Activated T-cell treated with anti-CD3 and anti-CD28 coated beads, Interleukin-2, amount 50 U/mL, for 24 hours (primary cell): ENCODE results near the gene NBEA.

Experiments used
- DNase-seq: peaks from one replicate; pipeline ENCODE4 v3.0.0-alpha.2; 2020
- H3K27ac Mint-ChIP-seq: 2 replicates; pipeline ENCODE4 v1.8.0; 2020; ENCODE audit warnings: mild to moderate bottlenecking, mixed read lengths
- H3K27me3 Mint-ChIP-seq: 2 replicates; pipeline ENCODE4 v1.8.0; 2020; ENCODE audit warnings: mixed read lengths
- H3K36me3 Mint-ChIP-seq: 2 replicates; pipeline ENCODE4 v1.8.0; 2020; ENCODE audit warnings: low read depth, mixed read lengths
- H3K4me1 Mint-ChIP-seq: 2 replicates; pipeline ENCODE4 v1.8.0; 2020; ENCODE audit warnings: low read depth, mixed read lengths
- H3K4me3 Mint-ChIP-seq: 2 replicates; pipeline ENCODE4 v1.8.0; 2020; ENCODE audit warnings: mild to moderate bottlenecking, moderate library complexity, mixed read lengths
- H3K9me3 Mint-ChIP-seq: 2 replicates; pipeline ENCODE4 v1.8.0; 2020; ENCODE audit warnings: mixed read lengths

The NBEA gene

DNA sequence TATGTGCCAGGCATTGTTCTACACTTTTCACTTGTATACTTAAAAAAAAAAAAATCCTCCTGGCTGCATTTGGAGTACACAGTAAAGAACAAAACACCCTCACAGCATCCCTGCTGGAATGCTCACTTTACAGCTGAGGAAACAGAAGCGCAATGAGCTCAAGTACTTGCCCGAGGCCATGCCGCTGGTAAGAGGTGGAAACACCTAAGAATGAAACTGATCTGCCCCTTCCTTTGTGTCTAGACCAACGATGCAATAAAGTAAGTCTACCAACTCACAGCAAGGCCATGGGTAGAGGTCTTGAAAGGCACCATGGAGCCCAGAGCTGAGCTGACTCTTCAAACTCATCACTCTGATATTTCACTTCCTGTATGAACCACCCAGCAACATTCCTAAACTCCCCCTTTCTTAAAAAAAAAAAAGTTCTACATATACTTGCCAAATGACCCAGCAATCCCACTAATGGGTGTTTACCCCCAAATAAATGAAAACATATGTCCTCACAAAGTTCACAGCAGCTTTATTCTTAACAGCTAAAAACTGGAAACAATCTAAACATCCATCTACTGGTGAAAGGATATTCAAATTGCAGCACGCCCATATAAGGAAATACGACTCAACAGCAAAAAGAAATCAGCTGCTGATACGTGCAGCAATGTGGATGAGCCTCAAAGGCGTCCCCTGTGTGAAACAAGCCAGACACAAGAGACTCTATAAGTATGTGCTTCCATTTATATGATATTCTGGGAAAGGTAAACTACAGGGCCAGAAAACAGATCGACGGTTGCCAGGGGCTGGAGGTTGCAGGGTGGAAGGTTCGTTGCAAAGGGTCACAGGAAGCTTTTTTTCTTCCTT is 771.1 kb downstream of the NBEA start:
- Mint-ChIP-seq H3K9me3 (no peaks in the 10 kb centered on the region), H3K4me1 (no peaks in the 10 kb centered on the region), H3K27ac (no peak overlapping the region), H3K27me3 (no peaks in the 10 kb centered on the region), H3K4me3 (no peak overlapping the region), H3K36me3 (no peaks in the 10 kb centered on the region)
- no peak for DNase-seq

DNA sequence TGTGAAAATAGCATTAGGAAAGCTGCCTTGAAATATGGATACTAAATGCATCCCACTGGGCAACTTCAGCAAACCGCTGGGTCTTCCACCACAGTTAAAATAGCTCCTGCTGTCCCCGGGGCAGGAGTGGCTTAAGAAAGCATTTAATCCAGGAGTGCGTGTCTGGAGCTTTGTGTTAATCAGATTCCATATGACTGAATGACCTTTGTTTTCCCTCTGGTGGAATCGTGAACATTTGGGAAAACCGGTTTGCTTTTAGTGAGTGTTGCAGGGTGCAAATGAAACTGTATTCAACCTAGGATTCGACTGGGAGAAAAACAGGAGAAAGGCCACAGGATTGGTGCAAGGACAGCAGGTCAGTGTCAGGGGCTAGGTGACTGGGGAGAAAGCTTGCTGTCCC is 772.1 kb downstream of the NBEA start:
- DNase-seq, result no peak
- no peaks in the 10 kb centered on the region for H3K4me1 Mint-ChIP-seq
- H3K9me3 Mint-ChIP-seq, result no peaks in the 10 kb centered on the region
- no peak overlapping the region for H3K27ac Mint-ChIP-seq
- no peaks in the 10 kb centered on the region for H3K36me3 Mint-ChIP-seq
- H3K27me3 Mint-ChIP-seq, result no peaks in the 10 kb centered on the region
- no peak overlapping the region for H3K4me3 Mint-ChIP-seq

DNA sequence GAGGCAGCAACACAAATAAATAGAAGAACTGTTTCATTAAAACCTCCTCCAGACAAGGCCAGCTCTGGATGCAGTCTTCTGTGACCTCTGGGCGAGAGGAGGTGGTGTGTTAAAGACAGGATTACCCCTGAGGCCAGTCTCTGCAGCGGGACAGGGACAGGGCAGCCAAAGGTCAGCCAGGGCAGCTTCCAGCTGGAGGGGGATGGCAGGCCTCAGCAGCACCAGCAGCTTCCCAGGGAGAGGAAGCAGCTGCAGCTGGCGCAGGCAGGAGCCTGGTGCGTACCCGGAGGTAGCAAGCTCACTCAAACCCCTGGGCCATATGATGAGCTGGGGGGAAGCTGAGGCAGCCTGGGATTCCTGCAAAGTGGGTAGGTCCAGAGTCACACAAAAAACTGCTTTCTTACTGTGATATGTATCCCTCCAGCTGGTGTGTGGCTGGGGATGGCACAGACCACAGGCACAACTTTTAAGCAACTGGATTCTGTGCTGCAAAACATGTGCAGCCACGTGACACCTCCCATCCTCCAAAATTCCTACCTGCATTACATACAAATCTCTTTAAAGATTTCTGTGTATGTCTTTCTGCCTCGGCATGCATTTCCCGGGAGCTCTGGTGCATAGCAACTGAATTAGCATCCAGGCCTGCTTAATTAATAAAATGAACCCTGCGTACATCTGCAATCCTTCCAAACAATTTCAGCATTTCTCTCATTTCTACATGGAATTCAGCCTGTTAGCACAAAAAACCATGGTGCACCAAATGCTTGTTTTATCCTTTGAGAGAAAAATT is 772.7 kb downstream of the NBEA start:
- no peaks in the 10 kb centered on the region for H3K4me1 Mint-ChIP-seq
- no peak for DNase-seq
- H3K4me3 Mint-ChIP-seq, result no peak overlapping the region
- H3K36me3 Mint-ChIP-seq, result no peaks in the 10 kb centered on the region
- H3K27me3 Mint-ChIP-seq, result peaks cover 4% of the 10 kb centered on the region
- H3K27ac Mint-ChIP-seq, result no peak overlapping the region
- H3K9me3 Mint-ChIP-seq, result no peaks in the 10 kb centered on the region

DNA sequence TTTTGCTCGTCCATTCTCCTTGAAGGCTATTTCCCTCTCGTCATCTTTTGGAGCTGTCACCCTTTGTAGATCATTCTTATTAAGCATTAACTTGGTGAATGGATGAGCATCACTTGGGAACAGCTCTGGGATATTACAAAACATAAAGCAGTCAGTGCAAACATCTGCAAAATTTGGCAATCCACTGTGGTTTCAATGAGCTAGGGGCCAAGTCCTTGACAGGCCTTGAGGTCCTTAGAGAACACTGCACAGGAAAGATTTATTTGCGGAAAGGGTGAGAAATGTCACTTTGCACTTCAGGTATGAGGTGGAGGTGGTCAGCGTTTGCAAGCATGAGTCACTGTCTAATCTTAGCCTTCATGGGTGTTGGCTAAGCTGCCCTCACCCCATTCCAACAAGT is 774.1 kb downstream of the NBEA start:
- Mint-ChIP-seq H3K27me3 (peaks cover 15% of the 10 kb centered on the region), H3K27ac (no peak overlapping the region), H3K9me3 (no peaks in the 10 kb centered on the region), H3K4me3 (no peak overlapping the region), H3K36me3 (no peaks in the 10 kb centered on the region), H3K4me1 (no peaks in the 10 kb centered on the region)
- no peak for DNase-seq

DNA sequence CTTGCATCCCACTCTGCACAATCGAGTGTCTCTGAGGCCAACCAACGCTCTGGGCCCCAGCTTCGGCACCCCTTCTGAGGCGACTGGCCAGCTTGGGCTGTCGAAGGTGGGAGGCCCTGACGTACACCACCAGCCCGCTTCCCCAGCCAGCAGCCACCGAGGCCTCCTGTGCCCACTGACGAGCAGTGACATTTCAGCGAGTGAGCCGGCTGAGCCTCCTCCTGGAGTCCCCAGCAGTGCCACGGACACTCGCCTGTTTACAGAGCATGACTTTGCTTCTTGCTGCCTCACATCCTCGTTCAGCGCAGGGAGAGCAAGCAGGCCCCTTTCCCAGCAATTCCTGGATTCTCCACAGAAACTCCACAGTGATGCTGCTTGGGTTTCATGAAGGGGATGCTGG is 774.7 kb downstream of the NBEA start:
- Mint-ChIP-seq H3K9me3 (no peaks in the 10 kb centered on the region), H3K4me3 (no peak overlapping the region), H3K27ac (no peak overlapping the region), H3K36me3 (no peaks in the 10 kb centered on the region), H3K27me3 (peaks cover 18% of the 10 kb centered on the region), H3K4me1 (no peaks in the 10 kb centered on the region)
- no peak for DNase-seq

DNA sequence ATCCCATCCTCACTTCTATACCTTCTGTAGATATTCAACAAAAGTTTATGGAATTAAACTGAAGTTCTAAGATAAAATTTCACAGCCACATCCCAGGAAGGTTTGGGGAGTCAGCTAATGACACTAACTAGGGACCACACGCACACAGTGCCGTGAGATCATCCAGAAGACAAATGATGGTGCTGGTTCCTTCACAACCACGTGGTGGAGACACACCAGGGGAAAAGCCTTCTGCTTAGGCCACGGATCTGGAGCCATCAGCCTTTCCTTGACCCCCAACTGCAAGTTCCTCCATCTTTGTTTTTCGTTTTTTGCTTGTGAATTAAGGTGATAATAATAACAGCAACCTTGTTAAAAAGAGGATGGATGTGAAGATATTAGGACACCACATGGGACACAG is 776.0 kb downstream of the NBEA start:
- Mint-ChIP-seq H3K9me3 (no peaks in the 10 kb centered on the region), H3K27ac (no peak overlapping the region), H3K27me3 (peaks cover 21% of the 10 kb centered on the region), H3K4me1 (no peaks in the 10 kb centered on the region), H3K36me3 (no peaks in the 10 kb centered on the region), H3K4me3 (no peak overlapping the region)
- no peak for DNase-seq

DNA sequence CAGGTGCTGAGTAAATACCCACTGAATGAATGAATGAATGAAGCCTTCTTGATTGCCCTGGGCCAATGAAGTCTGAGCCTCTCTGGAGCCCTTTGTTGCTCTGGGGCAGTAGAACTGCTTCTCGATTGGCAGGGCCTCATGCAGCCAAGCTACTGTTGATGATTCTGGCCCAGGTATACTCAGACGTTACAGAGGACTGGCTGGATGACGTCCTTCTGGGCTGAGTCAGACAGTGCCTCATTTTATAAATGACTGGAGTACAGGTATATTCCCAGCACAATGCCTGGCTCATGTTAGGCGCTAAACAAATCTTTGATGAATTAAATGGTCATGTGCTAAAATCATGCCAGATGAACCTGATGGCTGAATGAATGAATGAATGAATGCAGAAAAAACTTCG is 778.2 kb downstream of the NBEA start:
- Mint-ChIP-seq H3K27ac (no peak overlapping the region), H3K9me3 (no peaks in the 10 kb centered on the region), H3K36me3 (no peaks in the 10 kb centered on the region), H3K4me3 (no peak overlapping the region), H3K27me3 (peaks cover 21% of the 10 kb centered on the region), H3K4me1 (no peaks in the 10 kb centered on the region)
- no peak for DNase-seq

DNA sequence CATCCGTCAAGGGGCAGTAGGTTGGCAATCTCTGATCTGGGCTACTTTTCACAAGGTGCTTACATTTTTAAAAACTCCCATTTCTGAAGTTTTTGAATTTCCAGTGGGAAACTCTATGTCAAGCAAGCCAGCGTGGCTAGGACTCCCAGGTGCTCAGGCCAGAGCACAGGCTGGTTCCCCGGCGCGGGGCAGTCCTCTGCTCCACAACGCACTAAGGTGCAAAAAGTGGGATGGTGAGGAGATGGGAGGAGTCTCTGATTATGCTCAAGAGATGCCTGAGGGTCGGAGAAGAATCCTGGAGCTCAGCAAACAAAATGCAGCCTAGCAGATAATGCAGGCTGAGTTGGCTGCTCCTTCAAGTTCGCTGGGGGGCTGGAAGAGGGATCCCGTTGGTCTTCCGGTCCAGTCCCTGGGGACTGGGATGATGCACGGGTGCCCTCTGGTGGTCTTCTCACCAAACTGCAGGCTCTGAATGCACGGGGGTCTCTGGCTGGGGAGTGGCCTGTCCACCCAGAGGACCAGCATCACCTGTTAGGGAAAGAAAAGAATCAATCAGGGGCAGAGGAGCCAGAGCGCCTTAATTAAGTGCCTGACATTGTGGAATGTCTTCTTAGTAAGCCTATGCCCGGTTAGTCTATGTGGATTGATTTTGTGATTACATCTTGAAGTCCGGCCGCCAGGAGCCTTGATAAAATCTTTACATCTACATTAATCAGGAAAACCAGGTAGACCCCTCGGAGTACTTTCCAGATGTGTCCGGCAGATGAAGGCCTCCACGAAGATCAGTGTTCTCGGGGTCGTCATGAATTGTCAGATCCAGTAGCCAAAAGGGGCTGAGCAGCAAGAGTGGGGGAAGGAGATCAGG is 778.9 kb downstream of the NBEA start:
- no peak overlapping the region for H3K4me3 Mint-ChIP-seq
- H3K36me3 Mint-ChIP-seq, result no peaks in the 10 kb centered on the region
- H3K4me1 Mint-ChIP-seq, result no peaks in the 10 kb centered on the region
- H3K27ac Mint-ChIP-seq, result no peak overlapping the region
- DNase-seq, result peak; percentile 54
- no peaks in the 10 kb centered on the region for H3K9me3 Mint-ChIP-seq
- H3K27me3 Mint-ChIP-seq, result peaks cover 21% of the 10 kb centered on the region
